Neural cell (in vitro differentiated cells): ENCODE data around the gene PDE8B.

Experiments used
- CTCF ChIP-seq: fragments of 450-650 bp; IDR thresholded peaks from 2 replicates; pipeline ENCODE4 v1.5.1; 2014; ENCODE audit warnings: antibody characterized with exemption, mild to moderate bottlenecking, moderate library complexity; ENCODE audit not compliant: poor library complexity, severe bottlenecking
- EP300 ChIP-seq: fragments of 450-650 bp; conservative IDR thresholded peaks from 2 replicates; pipeline ENCODE4 v1.6.1; 2014; ENCODE audit warnings: antibody characterized with exemption, mild to moderate bottlenecking, moderate library complexity; ENCODE audit not compliant: poor library complexity, severe bottlenecking
- EZH2 ChIP-seq: fragments of 200-600, 300-800 bp; shearing (Covaris generic), sonication (generic); IDR thresholded peaks from 2 replicates; pipeline ENCODE4 v1.6.1; 2014; ENCODE audit warnings: antibody characterized with exemption, low read length, borderline replicate concordance, mild to moderate bottlenecking; ENCODE audit not compliant: insufficient read depth, poor library complexity, severe bottlenecking
- MXI1 ChIP-seq: fragments of 450-650 bp; conservative IDR thresholded peaks from 2 replicates; pipeline ENCODE4 v1.6.1; 2014; ENCODE audit warnings: antibody characterized with exemption, mild to moderate bottlenecking; ENCODE audit not compliant: poor library complexity, severe bottlenecking
- POLR2AphosphoS5 ChIP-seq: IDR thresholded peaks from 2 replicates; pipeline ENCODE4 v1.6.1; 2012
- RAD21 ChIP-seq: fragments of 450-650 bp; conservative IDR thresholded peaks from 2 replicates; pipeline ENCODE4 v1.6.1; 2014; ENCODE audit warnings: antibody characterized with exemption, mild to moderate bottlenecking, moderate library complexity
- SMC3 ChIP-seq: fragments of 450-650 bp; conservative IDR thresholded peaks from 2 replicates; pipeline ENCODE4 v1.6.1; 2014; ENCODE audit warnings: antibody characterized with exemption, mild to moderate bottlenecking, moderate library complexity; ENCODE audit not compliant: poor library complexity
- TAF1 ChIP-seq: IDR thresholded peaks from 2 replicates; pipeline ENCODE4 v1.6.1; 2012; ENCODE audit warnings: low read depth
- TF ChIP-seq, protein P1 (sequence below): IDR thresholded peaks from 2 replicates; pipeline ENCODE4 v1.6.1; 2012; ENCODE audit warnings: borderline replicate concordance

DNA sequence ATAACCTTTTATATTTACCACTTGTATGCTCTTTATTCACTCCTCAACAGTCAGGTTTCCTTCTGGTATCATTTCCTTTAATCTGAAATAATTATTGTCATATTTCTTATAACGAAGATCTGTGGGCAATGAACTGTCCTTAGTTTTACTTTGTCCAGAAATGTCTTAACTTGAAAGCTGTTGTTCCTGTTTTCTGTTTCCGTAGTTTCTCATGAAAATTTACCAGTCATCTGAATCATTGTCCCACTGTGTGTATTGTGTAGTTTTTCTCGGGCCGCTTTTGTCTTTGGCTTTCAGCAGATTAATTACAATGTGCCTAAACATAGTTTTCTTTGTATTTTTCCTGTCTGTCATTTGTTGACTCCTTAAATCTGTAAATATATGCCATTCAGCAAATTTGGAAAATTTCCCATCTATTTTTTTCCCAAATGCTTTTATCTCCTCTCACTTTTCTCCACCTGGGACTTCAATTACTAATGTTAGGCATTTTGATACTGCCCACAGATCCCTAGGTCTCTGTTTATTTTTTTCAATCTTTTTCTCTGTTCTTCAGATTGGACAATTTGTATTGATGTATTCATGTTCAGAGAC, 74.9 kb downstream of the PDE8B start:
- no peak for TF ChIP-seq CTCF
- no peak for TF ChIP-seq POLR2AphosphoS5
- TF ChIP-seq EZH2, result no peak
- TF ChIP-seq TAF1, result no peak
- TF ChIP-seq RAD21, result no peak
- TF ChIP-seq MXI1, result no peak
- TF ChIP-seq EP300, result no peak
- TF ChIP-seq, protein P1, sequence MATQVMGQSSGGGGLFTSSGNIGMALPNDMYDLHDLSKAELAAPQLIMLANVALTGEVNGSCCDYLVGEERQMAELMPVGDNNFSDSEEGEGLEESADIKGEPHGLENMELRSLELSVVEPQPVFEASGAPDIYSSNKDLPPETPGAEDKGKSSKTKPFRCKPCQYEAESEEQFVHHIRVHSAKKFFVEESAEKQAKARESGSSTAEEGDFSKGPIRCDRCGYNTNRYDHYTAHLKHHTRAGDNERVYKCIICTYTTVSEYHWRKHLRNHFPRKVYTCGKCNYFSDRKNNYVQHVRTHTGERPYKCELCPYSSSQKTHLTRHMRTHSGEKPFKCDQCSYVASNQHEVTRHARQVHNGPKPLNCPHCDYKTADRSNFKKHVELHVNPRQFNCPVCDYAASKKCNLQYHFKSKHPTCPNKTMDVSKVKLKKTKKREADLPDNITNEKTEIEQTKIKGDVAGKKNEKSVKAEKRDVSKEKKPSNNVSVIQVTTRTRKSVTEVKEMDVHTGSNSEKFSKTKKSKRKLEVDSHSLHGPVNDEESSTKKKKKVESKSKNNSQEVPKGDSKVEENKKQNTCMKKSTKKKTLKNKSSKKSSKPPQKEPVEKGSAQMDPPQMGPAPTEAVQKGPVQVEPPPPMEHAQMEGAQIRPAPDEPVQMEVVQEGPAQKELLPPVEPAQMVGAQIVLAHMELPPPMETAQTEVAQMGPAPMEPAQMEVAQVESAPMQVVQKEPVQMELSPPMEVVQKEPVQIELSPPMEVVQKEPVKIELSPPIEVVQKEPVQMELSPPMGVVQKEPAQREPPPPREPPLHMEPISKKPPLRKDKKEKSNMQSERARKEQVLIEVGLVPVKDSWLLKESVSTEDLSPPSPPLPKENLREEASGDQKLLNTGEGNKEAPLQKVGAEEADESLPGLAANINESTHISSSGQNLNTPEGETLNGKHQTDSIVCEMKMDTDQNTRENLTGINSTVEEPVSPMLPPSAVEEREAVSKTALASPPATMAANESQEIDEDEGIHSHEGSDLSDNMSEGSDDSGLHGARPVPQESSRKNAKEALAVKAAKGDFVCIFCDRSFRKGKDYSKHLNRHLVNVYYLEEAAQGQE, result no peak
- TF ChIP-seq SMC3, result no peak
